Measurements from ENCODE around the gene STK36. TPM values are rescaled to one million over a fixed set of nuclear protein-coding genes. Genes with fewer than 3 reads are reported as not detected.

The STK36 gene
- total and polyA plus RNA-seq, 2 donors (not counting 1 experiment from before 2014, with no cell fraction given), result 29.0 to 42.9 TPM

DNA sequence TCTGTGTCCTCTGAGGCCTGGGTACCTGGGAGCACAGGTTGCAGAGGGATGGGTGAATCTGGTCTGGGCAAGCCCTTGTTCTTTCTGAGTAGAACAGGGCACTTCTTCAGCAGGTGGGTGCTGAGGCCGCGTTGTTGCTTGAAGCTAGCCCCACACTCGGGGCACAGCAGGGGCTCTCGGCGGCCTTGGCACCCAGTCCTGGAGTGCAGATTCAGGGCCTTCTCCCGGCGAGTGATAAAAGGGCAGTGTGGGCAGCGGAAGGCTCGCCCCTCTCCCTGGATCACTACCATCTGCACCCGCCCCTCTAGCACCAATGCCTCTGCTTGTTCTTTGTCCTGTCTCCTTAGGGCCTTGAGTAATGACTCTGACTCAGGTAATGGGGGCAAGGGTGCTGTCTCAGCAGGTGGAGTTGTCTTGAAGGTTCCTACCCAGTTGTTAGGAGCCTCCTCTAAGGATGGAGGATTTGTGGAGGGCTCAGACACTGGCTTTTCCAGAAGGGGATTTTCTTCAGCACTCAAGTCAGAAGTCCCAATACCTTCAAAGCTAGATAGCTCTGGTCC lies 28.1 kb upstream of the STK36 start:
- no peak for ATAC-seq (ENCODE audit: low read depth)
- Histone ChIP-seq H3K36me3 (replicated peaks in 1 of 2; ENCODE audit: control extremely low read depth in 1 of 2, control insufficient read depth in 1 of 2, extremely low read depth in 1 of 2, insufficient read depth in 2 of 2, low read length in 1 of 2) (peaks cover 27 to 78% of the 10 kb centered on the region in 2 experiments), H3K9ac (ENCODE audit: low read length) (no peak overlapping the region), H4K20me1 (ENCODE audit: control insufficient read depth, insufficient read depth, low read length, poor library complexity, severe bottlenecking) (peaks cover 12% of the 10 kb centered on the region), H3K4me3 (ENCODE audit: control extremely low read depth in 1 of 5, extremely low read depth in 1 of 5, insufficient read depth in 1 of 5, low read depth in 2 of 5, low read length in 4 of 5) (no peak overlapping the region), H3K4me1 (ENCODE audit: control insufficient read depth in 2 of 2, insufficient read depth in 2 of 2, low read length in 2 of 2) (peaks cover 3 to 5% of the 10 kb centered on the region in 2 donors), H3K4me2 (replicated peaks; ENCODE audit: low read depth, low read length, poor library complexity, severe bottlenecking) (no peak overlapping the region), H3K9me3 (ENCODE audit: control extremely low read depth in 1 of 3, control insufficient read depth in 2 of 3, insufficient read depth in 1 of 3, low read length in 2 of 3) (no peaks in the 10 kb centered on the region), H2AFZ (ENCODE audit: insufficient read depth, low read depth, low read length, poor library complexity, severe bottlenecking) (no peak overlapping the region), H3K27ac (ENCODE audit: low read length in 2 of 2) (no peak overlapping the region), H3K27me3 (replicated peaks in 1 of 4; ENCODE audit: control extremely low read depth in 1 of 4, control insufficient read depth in 3 of 4, insufficient read depth in 4 of 4, low read length in 3 of 4) (no peaks in the 10 kb centered on the region), H3K79me2 (ENCODE audit: control insufficient read depth, insufficient read depth, low read length) (peaks cover 21% of the 10 kb centered on the region)
- Mint-ChIP-seq H3K4me1 (peaks cover 6% of the 10 kb centered on the region), H3K4me3 (no peak overlapping the region), H3K27me3 (no peaks in the 10 kb centered on the region), H3K27ac (no peak overlapping the region), H3K9me3 (ENCODE audit: insufficient read depth) (no peaks in the 10 kb centered on the region)
- ChIA-PET POLR2A (no interaction called here), CTCF (no interaction called here)
- TF ChIP-seq EZH2 (IDR thresholded peaks at IDR 0.05; ENCODE audit: borderline replicate concordance, insufficient read depth, low read depth, low read length, poor library complexity, severe bottlenecking), result no peak
- TF ChIP-seq, protein P1, sequence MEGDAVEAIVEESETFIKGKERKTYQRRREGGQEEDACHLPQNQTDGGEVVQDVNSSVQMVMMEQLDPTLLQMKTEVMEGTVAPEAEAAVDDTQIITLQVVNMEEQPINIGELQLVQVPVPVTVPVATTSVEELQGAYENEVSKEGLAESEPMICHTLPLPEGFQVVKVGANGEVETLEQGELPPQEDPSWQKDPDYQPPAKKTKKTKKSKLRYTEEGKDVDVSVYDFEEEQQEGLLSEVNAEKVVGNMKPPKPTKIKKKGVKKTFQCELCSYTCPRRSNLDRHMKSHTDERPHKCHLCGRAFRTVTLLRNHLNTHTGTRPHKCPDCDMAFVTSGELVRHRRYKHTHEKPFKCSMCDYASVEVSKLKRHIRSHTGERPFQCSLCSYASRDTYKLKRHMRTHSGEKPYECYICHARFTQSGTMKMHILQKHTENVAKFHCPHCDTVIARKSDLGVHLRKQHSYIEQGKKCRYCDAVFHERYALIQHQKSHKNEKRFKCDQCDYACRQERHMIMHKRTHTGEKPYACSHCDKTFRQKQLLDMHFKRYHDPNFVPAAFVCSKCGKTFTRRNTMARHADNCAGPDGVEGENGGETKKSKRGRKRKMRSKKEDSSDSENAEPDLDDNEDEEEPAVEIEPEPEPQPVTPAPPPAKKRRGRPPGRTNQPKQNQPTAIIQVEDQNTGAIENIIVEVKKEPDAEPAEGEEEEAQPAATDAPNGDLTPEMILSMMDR (IDR thresholded peaks at IDR 0.05), result no peak
- intact Hi-C loops (cut with micrococcal nuclease), result no loop called here
- 98% methylated on average over 7 of the region's 10 CpGs for WGBS (ENCODE audit: insufficient coverage)
- no peak for DNase-seq

DNA sequence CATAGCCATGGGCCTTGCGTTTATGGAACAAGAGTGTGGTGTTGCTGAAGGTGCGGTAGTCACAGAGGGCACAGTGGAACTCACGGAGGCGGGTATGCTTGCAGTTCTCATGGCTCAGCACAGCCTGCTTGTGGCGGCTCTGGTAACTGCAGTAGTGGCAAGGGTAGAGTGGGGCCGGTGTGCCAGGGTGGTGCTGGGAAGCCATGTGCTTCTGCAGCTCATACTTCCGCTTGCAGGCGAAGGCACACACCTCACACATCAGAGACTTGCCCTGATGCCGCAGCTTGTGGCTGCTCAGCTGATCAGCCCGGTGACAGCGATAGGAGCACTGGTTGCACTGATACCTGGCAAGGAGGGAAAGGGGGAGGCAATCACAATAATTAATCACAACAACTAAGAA lies 27.2 kb upstream of the STK36 start:
- Histone ChIP-seq H3K27me3 (replicated peaks in 1 of 4; ENCODE audit: control extremely low read depth in 1 of 4, control insufficient read depth in 3 of 4, insufficient read depth in 4 of 4, low read length in 3 of 4) (no peaks in the 10 kb centered on the region), H3K4me2 (replicated peaks; ENCODE audit: low read depth, low read length, poor library complexity, severe bottlenecking) (no peak overlapping the region), H3K9ac (ENCODE audit: low read length) (no peak overlapping the region), H3K79me2 (ENCODE audit: control insufficient read depth, insufficient read depth, low read length) (peaks cover 21% of the 10 kb centered on the region), H2AFZ (ENCODE audit: insufficient read depth, low read depth, low read length, poor library complexity, severe bottlenecking) (no peak overlapping the region), H3K4me1 (ENCODE audit: control insufficient read depth in 2 of 2, insufficient read depth in 2 of 2, low read length in 2 of 2) (peaks cover 3 to 5% of the 10 kb centered on the region in 2 donors), H3K36me3 (replicated peaks in 1 of 2; ENCODE audit: control extremely low read depth in 1 of 2, control insufficient read depth in 1 of 2, extremely low read depth in 1 of 2, insufficient read depth in 2 of 2, low read length in 1 of 2) (peaks cover 28 to 82% of the 10 kb centered on the region in 2 experiments), H3K4me3 (ENCODE audit: control extremely low read depth in 1 of 5, extremely low read depth in 1 of 5, insufficient read depth in 1 of 5, low read depth in 2 of 5, low read length in 4 of 5) (no peak overlapping the region), H4K20me1 (ENCODE audit: control insufficient read depth, insufficient read depth, low read length, poor library complexity, severe bottlenecking) (peaks cover 12% of the 10 kb centered on the region), H3K27ac (ENCODE audit: low read length in 2 of 2) (no peak overlapping the region), H3K9me3 (ENCODE audit: control extremely low read depth in 1 of 3, control insufficient read depth in 2 of 3, insufficient read depth in 1 of 3, low read length in 2 of 3) (no peaks in the 10 kb centered on the region)
- Mint-ChIP-seq H3K27me3 (no peaks in the 10 kb centered on the region), H3K4me3 (no peak overlapping the region), H3K4me1 (peaks cover 6% of the 10 kb centered on the region), H3K27ac (no peak overlapping the region), H3K9me3 (ENCODE audit: insufficient read depth) (no peaks in the 10 kb centered on the region)
- 98% methylated on average over 7 of the region's 11 CpGs for WGBS (ENCODE audit: insufficient coverage)
- intact Hi-C loops (cut with micrococcal nuclease), result no loop called here
- no peak for TF ChIP-seq EZH2 (IDR thresholded peaks at IDR 0.05; ENCODE audit: borderline replicate concordance, insufficient read depth, low read depth, low read length, poor library complexity, severe bottlenecking)
- TF ChIP-seq, protein P1 (IDR thresholded peaks at IDR 0.05), result no peak
- ATAC-seq (ENCODE audit: low read depth), result no peak
- ChIA-PET POLR2A (no interaction called here), CTCF (no interaction called here)
- DNase-seq, result no peak

Measured in B cell (primary cell).